ENCODE data around the gene IRGQ.
"Not testable (repeated sequence)": the region's sequence is repeated elsewhere in the genome, so short reads cannot be mapped to it uniquely, and the experiment has no call there.

The IRGQ gene, protein sequence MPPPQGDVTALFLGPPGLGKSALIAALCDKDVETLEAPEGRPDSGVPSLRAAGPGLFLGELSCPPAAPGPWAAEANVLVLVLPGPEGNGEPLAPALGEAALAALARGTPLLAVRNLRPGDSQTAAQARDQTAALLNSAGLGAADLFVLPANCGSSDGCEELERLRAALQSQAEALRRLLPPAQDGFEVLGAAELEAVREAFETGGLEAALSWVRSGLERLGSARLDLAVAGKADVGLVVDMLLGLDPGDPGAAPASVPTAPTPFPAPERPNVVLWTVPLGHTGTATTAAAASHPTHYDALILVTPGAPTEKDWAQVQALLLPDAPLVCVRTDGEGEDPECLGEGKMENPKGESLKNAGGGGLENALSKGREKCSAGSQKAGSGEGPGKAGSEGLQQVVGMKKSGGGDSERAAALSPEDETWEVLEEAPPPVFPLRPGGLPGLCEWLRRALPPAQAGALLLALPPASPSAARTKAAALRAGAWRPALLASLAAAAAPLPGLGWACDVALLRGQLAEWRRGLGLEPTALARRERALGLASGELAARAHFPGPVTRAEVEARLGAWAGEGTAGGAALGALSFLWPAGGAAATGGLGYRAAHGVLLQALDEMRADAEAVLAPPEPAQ

DNA sequence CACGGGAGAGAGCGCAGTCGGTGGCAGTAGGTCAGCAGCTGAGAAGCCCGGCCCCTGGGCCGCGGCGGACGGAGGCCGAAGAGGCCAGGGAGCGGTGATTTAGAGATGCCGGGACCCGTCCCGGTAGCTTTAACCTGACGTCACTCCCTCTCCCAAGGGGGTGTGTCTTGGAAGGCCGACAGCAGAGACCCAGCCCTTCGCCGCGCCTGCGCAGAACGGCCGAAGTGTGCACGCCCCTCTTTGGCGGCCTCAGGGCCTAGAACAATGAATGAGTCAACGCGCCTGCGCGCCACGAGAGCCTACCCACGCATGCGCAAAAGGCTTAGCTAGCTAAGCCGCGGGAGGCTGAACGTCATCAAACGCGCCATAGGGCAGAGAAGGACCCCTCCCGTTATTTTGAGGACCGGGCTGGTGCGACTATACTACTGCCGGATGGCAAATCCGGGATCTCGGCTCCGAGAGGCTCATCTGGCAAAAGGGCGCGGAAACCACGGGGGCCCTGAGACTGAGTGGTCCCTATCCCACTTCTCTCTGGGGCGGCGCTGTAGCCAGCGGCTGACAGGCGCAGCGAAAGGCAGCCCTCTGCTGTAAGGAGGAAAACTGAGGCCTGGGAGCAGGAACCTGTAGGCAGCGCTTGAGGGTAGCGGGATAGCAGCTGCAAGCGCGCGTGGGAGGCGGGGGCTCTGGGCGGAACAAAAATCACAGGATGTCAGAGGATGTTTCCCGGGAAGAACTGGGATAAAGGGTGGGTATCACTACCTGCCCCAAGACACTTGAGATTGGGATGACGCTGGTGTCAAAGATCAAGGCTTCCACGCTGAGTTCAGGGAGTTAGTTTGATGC is at the start of gene IRGQ, which contains the start of gene ZNF576:
IRGQ (minus strand) TSS at position 136 of the 843 bp plus-strand sequence. CDS start 796 bp downstream, outside the sequence.
ZNF576 (plus strand) TSS at position 597 of the 843 bp plus-strand sequence. CDS start 514 bp downstream, outside the sequence.
- peak; percentile 94 for ATAC-seq
- Mint-ChIP-seq H3K36me3 (peaks cover 26% of the 10 kb centered on the region), H3K27ac (peak within 1 kb of the TSS; percentile 97), H3K9me3 (no peaks in the 10 kb centered on the region), H3K27me3 (no peaks in the 10 kb centered on the region), H3K4me1 (peaks cover 58% of the 10 kb centered on the region), H3K4me3 (peak within 1 kb of the TSS; percentile 95)

DNA sequence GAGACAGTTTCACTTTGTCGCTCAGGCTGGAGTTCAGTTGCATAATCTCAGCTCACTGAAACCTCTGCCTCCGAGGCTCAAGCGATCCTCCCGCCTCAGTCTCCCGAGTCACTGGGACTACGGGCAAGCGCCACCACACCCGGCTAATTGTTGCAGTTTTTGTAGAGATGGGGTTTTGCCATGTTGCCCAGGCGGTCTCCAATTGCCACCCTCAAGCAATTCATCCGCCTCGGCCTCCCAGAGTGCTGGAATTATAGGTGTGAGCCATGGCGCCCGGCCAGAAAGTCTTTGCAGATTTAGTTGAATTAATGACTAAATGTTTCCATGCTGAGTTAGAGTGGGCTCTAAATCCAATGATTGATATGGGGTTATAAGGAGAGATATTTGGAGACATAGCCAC is 48.2 kb upstream of the IRGQ start:
- Mint-ChIP-seq H3K27ac (no peak overlapping the region), H3K4me1 (peaks cover 2% of the 10 kb centered on the region), H3K27me3 (peaks cover 48% of the 10 kb centered on the region), H3K36me3 (no peaks in the 10 kb centered on the region), H3K4me3 (no peak overlapping the region), H3K9me3 (no peaks in the 10 kb centered on the region)
- no peak for ATAC-seq

DNA sequence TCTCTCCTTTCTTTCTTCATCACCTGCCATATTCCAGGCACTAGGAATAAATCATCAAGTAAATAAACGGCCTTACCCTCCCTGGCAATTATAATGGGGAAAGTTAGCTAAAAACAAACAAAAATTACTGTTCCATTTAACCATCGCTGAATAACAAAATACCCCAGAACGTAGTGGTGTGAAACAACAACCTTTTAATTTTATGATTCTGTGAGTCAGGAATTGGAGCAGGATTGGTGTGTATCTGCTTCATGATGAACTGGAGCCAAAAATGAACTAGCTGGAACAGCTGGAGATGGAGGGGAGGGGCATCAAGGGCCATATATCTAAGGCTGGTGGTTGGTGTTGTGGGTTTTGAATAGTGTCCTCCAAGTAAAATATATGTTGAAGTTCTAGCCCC is 47.4 kb upstream of the IRGQ start:
- no peak overlapping the region for H3K4me3 Mint-ChIP-seq
- peaks cover 48% of the 10 kb centered on the region for H3K27me3 Mint-ChIP-seq
- H3K4me1 Mint-ChIP-seq = peaks cover 11% of the 10 kb centered on the region
- no peak overlapping the region for H3K27ac Mint-ChIP-seq
- no peak for ATAC-seq
- H3K36me3 Mint-ChIP-seq = no peaks in the 10 kb centered on the region
- no peaks in the 10 kb centered on the region for H3K9me3 Mint-ChIP-seq

DNA sequence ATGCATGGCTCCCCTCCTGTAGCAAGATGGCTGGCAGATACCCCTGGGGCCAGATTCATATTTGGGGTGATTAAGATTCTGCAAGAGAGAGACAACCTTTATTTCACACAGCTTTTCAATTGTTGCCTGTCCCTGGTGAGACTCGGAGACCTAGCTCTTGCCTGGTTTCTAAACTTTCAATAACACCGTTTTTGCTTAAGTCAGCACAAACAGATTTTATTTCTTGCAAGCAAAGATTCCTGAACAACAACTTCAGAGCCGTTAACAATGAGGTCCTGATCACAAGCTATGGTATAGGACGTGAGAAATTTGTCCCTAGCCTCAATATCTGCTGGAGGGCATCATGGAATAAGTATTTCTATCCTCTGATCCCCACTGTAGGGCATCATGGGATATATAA is 46.6 kb upstream of the IRGQ start:
- Mint-ChIP-seq H3K9me3 (no peaks in the 10 kb centered on the region), H3K27me3 (peaks cover 48% of the 10 kb centered on the region), H3K4me3 (no peak overlapping the region), H3K4me1 (peaks cover 15% of the 10 kb centered on the region), H3K36me3 (no peaks in the 10 kb centered on the region), H3K27ac (no peak overlapping the region)
- no peak for ATAC-seq

DNA sequence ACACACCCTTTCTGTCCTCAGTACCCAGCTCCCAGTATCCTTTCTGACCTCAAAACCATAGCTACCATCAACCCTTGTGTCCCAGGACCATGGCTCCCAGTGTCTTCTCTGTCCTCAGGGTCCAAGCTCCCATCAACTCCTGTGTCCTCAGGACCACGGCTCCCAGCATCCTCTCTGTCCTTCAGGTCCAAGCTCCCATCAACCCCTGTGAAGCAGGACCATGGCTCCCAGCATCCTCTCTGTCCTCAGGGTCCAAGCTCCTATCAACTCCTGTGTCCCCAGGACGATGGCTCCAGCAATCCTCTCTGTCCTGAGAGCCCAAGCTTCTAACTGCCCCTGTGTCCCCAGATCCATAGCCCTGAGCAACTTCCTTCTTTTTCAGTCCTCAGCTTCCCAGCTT is 45.4 kb upstream of the IRGQ start:
- no peak for ATAC-seq
- Mint-ChIP-seq H3K4me3 (peak overlapping the region; percentile 19), H3K9me3 (no peaks in the 10 kb centered on the region), H3K4me1 (peaks cover 15% of the 10 kb centered on the region), H3K36me3 (no peaks in the 10 kb centered on the region), H3K27me3 (peaks cover 51% of the 10 kb centered on the region), H3K27ac (no peak overlapping the region)

DNA sequence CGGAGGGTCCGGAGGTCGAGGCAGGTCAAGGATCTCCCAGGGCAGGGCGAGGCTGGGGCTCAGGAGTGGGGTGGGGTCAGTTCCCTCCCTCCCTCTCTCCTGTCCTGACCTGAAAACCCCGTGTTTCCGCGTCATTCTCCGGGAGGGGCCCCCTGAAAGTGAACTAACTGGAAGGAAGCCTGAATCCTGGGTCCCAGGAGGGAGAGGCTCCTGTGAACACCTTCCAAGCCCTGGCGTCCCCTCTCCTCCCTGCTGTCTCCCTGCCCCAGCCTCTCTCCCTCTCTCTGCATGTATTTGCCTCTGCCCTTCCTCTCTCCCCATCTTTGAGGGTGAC is 44.5 kb upstream of the IRGQ start:
- no peak overlapping the region for H3K27ac Mint-ChIP-seq
- ATAC-seq = no peak
- peaks cover 61% of the 10 kb centered on the region for H3K27me3 Mint-ChIP-seq
- no peaks in the 10 kb centered on the region for H3K36me3 Mint-ChIP-seq
- H3K4me3 Mint-ChIP-seq = peak overlapping the region; percentile 61
- H3K9me3 Mint-ChIP-seq = no peaks in the 10 kb centered on the region
- H3K4me1 Mint-ChIP-seq = peaks cover 17% of the 10 kb centered on the region

DNA sequence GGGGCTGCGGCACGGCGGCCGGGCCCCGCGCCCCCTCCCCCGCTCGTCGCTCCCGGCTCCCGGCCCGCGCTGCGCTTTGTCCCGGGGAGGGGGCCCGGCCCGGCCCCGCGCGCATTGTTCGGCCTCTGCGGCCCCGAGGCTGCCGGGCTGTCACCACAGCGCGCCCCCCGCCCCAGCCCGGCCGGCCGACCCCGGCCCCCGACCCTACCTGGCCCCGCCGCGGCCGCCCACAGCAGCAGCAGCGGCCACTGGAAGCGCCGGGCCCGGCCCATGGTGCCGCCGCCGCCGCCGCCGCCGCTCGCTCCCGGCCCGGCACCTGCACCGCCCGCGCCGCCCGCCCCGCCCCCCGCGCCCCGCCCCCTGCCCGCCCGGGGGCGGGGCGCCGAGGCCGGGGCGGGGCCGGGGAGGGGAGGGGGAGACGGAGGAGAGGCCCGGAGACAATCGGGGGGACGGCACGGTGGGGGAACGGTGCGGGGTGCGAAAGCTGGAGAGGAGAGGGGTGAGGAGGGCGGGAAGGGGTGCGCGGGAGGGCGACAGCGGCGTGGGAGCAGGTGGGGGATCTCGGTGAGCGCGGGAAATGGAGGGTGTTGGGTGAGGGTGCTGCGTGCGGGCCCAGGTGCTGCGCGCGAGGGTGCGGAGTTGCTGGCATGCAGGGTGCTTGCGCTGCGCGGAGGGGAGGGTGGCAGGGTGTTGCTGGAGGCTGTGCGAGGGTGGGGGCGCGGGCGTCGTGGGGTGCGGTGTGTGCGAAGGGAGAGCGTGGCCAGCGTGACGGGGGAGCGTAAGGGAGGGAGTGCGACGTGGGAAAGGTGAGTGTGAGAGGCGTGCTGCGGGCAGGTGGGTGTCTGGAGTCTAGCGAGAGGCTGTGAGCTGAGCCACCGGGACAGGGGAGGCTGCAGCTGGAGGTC is 43.8 kb upstream of the IRGQ start, which contains the start of gene CADM4:
CADM4 (minus strand) TSS at position 332 of the 905 bp plus-strand sequence; CDS start at position 272, 60 bp downstream.
- Mint-ChIP-seq H3K27me3 (peaks cover 67% of the 10 kb centered on the region), H3K9me3 (no peaks in the 10 kb centered on the region), H3K4me3 (peak within 1 kb of the TSS; percentile 77), H3K4me1 (peaks cover 23% of the 10 kb centered on the region), H3K27ac (peak within 1 kb of the TSS; percentile 23), H3K36me3 (no peaks in the 10 kb centered on the region)
- ATAC-seq = peak; percentile 76

DNA sequence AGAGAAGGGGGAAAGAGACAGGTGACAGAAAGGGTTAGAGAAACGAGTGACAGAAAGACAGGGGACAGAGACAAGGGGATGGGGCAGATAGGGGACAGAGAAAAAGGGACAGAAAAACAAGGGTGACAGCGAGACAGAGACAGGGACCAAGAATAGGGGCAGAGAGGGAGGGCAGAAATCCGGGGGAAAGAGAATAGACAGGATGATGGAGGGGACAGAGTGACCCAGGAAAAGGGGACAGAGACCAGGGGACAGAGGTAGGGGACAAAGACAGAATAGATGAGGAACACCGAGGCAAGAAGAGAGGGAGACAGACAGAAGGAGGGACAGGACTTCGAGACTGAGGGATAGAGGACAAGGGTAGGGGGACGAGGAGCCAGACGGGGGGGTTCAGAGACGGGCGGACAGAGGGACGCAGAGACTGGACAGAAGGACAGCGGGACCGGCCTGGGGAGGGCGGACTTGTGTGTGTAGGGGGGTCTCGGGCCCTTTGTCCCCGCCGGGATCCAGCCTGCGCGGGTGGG is 43.1 kb upstream of the IRGQ start:
- H3K27me3 Mint-ChIP-seq = peaks cover 70% of the 10 kb centered on the region
- ATAC-seq = peak; percentile 24
- H3K4me3 Mint-ChIP-seq = peak overlapping the region; percentile 77
- H3K4me1 Mint-ChIP-seq = peaks cover 23% of the 10 kb centered on the region
- peak overlapping the region; percentile 23 for H3K27ac Mint-ChIP-seq
- no peaks in the 10 kb centered on the region for H3K9me3 Mint-ChIP-seq
- no peaks in the 10 kb centered on the region for H3K36me3 Mint-ChIP-seq

DNA sequence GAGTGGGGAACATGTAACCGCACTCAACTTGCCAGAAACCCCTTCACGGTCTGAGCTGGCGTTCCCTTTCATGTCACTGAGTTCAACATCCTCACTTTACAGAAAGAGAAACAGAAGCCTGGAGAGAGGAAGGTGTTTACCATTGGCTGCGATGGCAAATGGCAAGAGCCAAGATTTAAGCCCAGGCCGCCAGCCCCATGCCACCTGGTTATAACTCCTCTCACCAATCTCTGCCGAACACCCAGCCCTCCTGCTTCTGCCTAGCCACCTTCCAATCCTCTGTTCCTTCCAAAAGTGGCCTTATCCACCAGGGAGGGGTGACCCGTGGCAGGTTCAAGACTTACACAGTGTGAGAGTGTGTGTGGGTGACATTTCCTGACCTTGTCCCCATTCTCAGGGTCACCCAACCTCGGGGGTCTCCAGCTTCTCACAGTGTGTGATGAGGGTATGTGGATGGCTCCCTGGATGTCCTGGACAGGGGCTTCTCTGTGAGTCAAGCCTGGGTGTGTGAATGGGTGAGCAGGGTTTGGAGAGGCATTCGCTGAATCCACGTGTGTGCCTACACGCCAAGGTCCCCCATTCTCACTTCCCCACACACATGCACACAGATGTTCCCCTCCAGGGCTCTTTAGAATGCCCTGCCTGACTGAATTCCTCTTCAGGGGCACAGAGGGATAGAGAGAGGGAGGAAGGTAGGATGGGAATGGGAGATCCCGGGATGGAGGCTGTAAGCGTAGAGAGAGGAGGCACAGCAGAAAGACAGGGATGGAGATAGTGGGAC is 42.5 kb upstream of the IRGQ start:
- H3K27ac Mint-ChIP-seq = peak overlapping the region; percentile 23
- H3K4me3 Mint-ChIP-seq = peak overlapping the region; percentile 77
- no peaks in the 10 kb centered on the region for H3K9me3 Mint-ChIP-seq
- H3K4me1 Mint-ChIP-seq = peaks cover 23% of the 10 kb centered on the region
- H3K36me3 Mint-ChIP-seq = no peaks in the 10 kb centered on the region
- peaks cover 75% of the 10 kb centered on the region for H3K27me3 Mint-ChIP-seq
- peak; percentile 64 for ATAC-seq

DNA sequence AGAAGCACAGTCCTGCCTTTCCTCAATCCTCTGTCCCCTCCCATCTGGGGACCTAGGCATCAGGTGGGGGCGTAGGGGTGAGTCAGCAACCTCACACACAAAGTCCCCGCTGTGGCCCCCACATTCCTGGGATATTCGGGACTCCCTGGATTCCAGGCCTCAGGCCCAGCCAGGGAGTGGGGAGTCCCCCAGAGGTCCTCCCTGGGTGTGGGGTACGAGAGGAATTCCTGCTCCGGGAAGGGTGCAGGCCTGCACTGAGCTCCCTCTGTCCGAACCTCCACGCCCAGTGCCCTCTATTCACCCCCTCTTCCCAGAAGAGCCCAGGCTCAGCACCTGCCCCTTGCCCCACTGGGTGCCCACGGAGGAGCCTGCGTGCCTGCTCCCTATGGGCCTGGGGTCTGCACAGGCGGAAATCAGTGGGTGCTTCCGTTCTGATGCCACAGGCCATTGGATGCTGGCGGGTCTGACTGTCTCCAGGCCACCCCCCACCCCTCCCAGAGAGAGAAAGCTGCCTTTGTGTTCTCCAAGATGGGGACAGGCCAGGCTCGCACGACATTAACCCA is 40.3 kb upstream of the IRGQ start:
- Mint-ChIP-seq H3K27me3 (peaks cover 81% of the 10 kb centered on the region), H3K4me1 (peaks cover 23% of the 10 kb centered on the region), H3K9me3 (no peaks in the 10 kb centered on the region), H3K4me3 (no peak overlapping the region), H3K27ac (no peak overlapping the region), H3K36me3 (no peaks in the 10 kb centered on the region)
- ATAC-seq = no peak

DNA sequence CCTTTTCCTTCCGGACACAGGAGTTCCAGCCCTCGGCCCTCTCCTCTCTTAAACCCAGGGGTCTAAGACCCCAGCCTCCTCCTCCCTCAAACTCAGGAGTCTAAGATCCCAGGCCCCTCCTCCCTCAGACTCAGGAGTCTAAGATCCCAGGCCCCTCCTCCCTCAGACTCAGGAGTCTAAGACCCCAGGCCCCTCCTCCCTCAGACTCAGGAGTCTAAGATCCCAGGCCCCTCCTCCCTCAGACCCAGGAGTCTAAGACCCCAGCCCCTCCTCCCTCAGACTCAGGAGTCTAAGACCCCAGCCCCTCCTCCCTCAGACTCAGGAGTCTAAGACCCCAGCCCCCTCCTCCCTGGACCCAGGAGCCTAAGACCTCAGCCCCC is 39.6 kb upstream of the IRGQ start:
- H3K27ac Mint-ChIP-seq, H3K4me3 Mint-ChIP-seq, ATAC-seq, H3K36me3 Mint-ChIP-seq, H3K9me3 Mint-ChIP-seq: not testable (repeated sequence)
- peaks cover 75% of the 10 kb centered on the region for H3K27me3 Mint-ChIP-seq
- H3K4me1 Mint-ChIP-seq = peaks cover 23% of the 10 kb centered on the region

DNA sequence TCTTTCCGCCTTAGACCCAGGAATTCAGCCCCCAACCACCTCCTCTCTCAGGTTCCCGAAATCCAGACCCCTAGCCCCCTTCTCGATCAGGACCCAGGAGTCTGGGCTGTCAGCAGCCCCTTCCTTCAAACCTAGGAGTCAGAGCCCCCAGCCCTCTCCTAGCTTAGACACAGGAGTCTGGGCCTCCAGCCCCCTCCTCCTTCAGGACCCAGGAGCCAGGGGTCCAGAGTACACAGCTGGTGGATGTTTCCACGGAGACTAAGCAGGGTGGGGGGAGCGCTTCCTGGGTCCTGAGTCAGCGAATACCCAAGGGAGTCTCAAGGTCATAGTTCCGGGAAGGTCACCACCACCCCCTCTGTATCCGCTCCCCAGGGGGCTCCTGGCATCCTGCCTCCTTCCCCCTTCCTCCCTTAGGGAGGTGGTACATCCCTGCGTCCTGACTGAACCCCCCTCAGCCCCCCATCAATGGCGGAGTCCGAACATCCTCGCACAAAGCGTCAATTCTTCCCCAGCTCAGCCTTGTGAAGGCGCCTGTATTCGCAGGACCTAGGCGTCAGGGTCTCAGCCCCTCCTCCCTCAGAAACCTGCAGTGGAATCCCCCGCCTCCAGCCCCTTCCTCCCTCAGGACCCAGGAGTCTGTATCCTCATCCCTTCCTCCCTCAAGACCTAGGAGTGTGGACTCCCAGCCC is 39.1 kb upstream of the IRGQ start:
- no peak overlapping the region for H3K27ac Mint-ChIP-seq
- ATAC-seq = no peak
- no peaks in the 10 kb centered on the region for H3K36me3 Mint-ChIP-seq
- H3K4me1 Mint-ChIP-seq = peaks cover 23% of the 10 kb centered on the region
- H3K27me3 Mint-ChIP-seq = peaks cover 69% of the 10 kb centered on the region
- no peak overlapping the region for H3K4me3 Mint-ChIP-seq
- no peaks in the 10 kb centered on the region for H3K9me3 Mint-ChIP-seq

DNA sequence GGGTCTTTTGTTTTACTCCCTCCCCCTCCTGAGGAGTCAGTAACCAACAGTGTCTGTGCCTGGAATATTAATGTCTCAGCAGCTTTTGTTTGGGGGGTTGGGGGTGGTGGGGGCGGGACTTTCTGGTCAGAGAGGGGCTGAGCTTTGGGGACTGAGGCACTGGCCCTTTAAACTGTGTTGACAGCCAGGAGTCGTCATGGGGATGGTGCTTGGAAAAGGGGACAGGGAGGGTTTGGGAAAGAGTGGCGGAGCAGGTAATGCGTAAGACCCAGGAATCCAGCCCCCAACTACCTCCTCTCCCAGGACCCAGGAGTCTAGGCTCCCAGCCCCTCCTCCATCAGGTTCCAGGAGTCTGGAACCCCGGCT is 38.6 kb upstream of the IRGQ start:
- Mint-ChIP-seq H3K4me1 (peaks cover 23% of the 10 kb centered on the region), H3K27me3 (peaks cover 69% of the 10 kb centered on the region), H3K9me3 (no peaks in the 10 kb centered on the region), H3K4me3 (no peak overlapping the region), H3K36me3 (no peaks in the 10 kb centered on the region), H3K27ac (no peak overlapping the region)
- ATAC-seq = no peak
